ENCODE data around the gene HMGN4. TPM values are rescaled to one million over a fixed set of nuclear protein-coding genes. Genes with fewer than 3 reads are reported as not detected.

The HMGN4 gene
- total and polyA plus RNA-seq, 9 of the 15 experiments (the other 6 are each of a cell fraction or from before 2014, with no cell fraction given), result 35.4 to 134 (median 94.1) TPM

- TF ChIP-seq RBM17 (IDR thresholded peaks at IDR 0.05; ENCODE audit: borderline replicate concordance, low read depth, low read length) (no peak), RBBP5 (IDR thresholded peaks at IDR 0.05; ENCODE audit: borderline replicate concordance, insufficient read depth, low read length, poor library complexity, severe bottlenecking) (no peak), IFI16 (CRISPR knock-in tag; IDR thresholded peaks at IDR 0.05) (no peak), TFAM (CRISPR knock-in tag; conservative IDR thresholded peaks at IDR 0.05) (no peak), RREB1 (CRISPR knock-in tag; IDR thresholded peaks at IDR 0.05) (no peak), MEF2A (IDR thresholded peaks at IDR 0.05; ENCODE audit: control insufficient read depth, low read depth, low read length) (peak; percentile 61; the same call in 1 of the 2 replicates), ZBTB8A (IDR thresholded peaks at IDR 0.05; ENCODE audit: partially characterized antibody) (peak; percentile 81), RBM25 (IDR thresholded peaks at IDR 0.05; ENCODE audit: low read depth, low read length, severe bottlenecking) (no peak), CHD4 (IDR thresholded peaks at IDR 0.05; ENCODE audit: insufficient read depth, insufficient replicate concordance, low read depth, low read length, poor library complexity, severe bottlenecking) (no peak), U2AF2 (optimal IDR thresholded peaks at IDR 0.05; ENCODE audit: low read depth, low read length) (no peak), MED1 (CRISPR knock-in tag; IDR thresholded peaks at IDR 0.05; ENCODE audit: borderline replicate concordance) (no peak), JUNB (CRISPR knock-in tag; conservative IDR thresholded peaks at IDR 0.05) (no peak), RNF219 (CRISPR knock-in tag; IDR thresholded peaks at IDR 0.05) (no peak), ATF7 (IDR thresholded peaks at IDR 0.05) (no peak), NELFE (IDR thresholded peaks at IDR 0.05; ENCODE audit: insufficient read depth, insufficient read length) (no peak), ZNF561 (CRISPR knock-in tag; conservative IDR thresholded peaks at IDR 0.05) (no peak), HCFC1 (IDR thresholded peaks at IDR 0.05; ENCODE audit: low read depth, low read length) (0 out of 2 replicates have a peak, but pooled peaks have one; percentile 3), HDGF (IDR thresholded peaks at IDR 0.05) (no peak), HINFP (tag; conservative IDR thresholded peaks at IDR 0.05; ENCODE audit: low read depth) (no peak)
Measured at GRCh38 chr6:26553264-26553634, 15.1 kb downstream of the HMGN4 start (continued).

Data from K562 (cell line).